Gastroesophageal sphincter (tissue), 3 donors: ENCODE measurements around the gene PLEKHG3.

Experiments
- POLR2A ChIP-seq, 2 donors: fragments of 450-650 bp; IDR thresholded peaks; one replicate each; pipeline ENCODE4 v1.6.1; 2017; ENCODE audit warnings: antibody characterized with exemption in 2 of 2, mild to moderate bottlenecking in 2 of 2, moderate library complexity in 1 of 2
- POLR2AphosphoS5 ChIP-seq: sonication (generic); formaldehyde crosslinking; IDR thresholded peaks from one replicate; pipeline ENCODE4 v1.6.1; 2017; ENCODE audit warnings: antibody characterized with exemption
- TF ChIP-seq, protein P1 (sequence below), 4 experiments: fragments of 200-600 bp in 2 of 4; fragments of 450-650 bp in 2 of 4; sonication (generic) in 1 of 4; IDR thresholded peaks; one replicate each; pipeline ENCODE4 v1.5.1; 2017 to 2019; ENCODE audit warnings: antibody characterized with exemption in 4 of 4, mild to moderate bottlenecking in 2 of 4, moderate library complexity in 2 of 4

- TF ChIP-seq POLR2AphosphoS5: no peak
- TF ChIP-seq, protein P1, sequence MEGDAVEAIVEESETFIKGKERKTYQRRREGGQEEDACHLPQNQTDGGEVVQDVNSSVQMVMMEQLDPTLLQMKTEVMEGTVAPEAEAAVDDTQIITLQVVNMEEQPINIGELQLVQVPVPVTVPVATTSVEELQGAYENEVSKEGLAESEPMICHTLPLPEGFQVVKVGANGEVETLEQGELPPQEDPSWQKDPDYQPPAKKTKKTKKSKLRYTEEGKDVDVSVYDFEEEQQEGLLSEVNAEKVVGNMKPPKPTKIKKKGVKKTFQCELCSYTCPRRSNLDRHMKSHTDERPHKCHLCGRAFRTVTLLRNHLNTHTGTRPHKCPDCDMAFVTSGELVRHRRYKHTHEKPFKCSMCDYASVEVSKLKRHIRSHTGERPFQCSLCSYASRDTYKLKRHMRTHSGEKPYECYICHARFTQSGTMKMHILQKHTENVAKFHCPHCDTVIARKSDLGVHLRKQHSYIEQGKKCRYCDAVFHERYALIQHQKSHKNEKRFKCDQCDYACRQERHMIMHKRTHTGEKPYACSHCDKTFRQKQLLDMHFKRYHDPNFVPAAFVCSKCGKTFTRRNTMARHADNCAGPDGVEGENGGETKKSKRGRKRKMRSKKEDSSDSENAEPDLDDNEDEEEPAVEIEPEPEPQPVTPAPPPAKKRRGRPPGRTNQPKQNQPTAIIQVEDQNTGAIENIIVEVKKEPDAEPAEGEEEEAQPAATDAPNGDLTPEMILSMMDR (IDR thresholded peaks at IDR 0.05): no peak
- no peak for TF ChIP-seq POLR2A (IDR thresholded peaks at IDR 0.05)
These were observed 44.9 kb downstream of the PLEKHG3 start for GRCh38 chr14:64748995-64749714.
